ENCODE results near the gene PRDM12.

DNA sequence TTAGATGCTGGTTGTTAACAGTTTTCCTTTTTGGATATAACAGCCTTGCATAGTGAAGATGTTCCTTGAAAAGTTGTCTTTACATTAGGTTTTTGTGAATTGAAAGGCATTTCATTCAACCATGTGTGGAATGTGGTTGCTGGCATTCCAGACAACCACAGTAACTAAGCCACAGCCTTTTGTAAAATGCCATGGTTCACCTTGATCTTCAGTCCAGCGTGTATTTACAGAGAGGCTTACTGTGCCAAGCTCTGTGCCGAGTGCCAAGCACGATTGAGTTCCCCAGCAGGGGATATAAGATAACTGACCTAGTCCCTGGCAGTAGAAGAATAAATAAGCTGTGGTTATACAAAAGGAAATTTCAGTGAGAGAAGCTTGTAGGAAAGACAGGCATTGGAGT, 34.1 kb downstream of the PRDM12 start:
- TF ChIP-seq, protein P1, sequence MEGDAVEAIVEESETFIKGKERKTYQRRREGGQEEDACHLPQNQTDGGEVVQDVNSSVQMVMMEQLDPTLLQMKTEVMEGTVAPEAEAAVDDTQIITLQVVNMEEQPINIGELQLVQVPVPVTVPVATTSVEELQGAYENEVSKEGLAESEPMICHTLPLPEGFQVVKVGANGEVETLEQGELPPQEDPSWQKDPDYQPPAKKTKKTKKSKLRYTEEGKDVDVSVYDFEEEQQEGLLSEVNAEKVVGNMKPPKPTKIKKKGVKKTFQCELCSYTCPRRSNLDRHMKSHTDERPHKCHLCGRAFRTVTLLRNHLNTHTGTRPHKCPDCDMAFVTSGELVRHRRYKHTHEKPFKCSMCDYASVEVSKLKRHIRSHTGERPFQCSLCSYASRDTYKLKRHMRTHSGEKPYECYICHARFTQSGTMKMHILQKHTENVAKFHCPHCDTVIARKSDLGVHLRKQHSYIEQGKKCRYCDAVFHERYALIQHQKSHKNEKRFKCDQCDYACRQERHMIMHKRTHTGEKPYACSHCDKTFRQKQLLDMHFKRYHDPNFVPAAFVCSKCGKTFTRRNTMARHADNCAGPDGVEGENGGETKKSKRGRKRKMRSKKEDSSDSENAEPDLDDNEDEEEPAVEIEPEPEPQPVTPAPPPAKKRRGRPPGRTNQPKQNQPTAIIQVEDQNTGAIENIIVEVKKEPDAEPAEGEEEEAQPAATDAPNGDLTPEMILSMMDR (IDR thresholded peaks at IDR 0.05; ENCODE audit: low read length) = no peak
- TF ChIP-seq EZH2 (IDR thresholded peaks at IDR 0.05; ENCODE audit: borderline replicate concordance, low read length) = no peak

All from OCI-LY1 (cell line).